Activated CD4-positive, alpha-beta T cell treated with anti-CD3 and anti-CD28 coated beads for 36 hours (primary cell): Measurements from ENCODE around the gene SCAPER. TPM values are rescaled to one million over a fixed set of nuclear protein-coding genes. Genes with fewer than 3 reads are reported as not detected.
"Not testable (repeated sequence)": the region's sequence is repeated elsewhere in the genome, so short reads cannot be mapped to it uniquely, and the experiment has no call there.

Experiments used
- ATAC-seq: fragments of 200-7000 bp; cut with Tn5 transposase; one replicate; pipeline ENCODE4 v1.10.0; 2021; ENCODE audit warnings: mild to moderate bottlenecking, moderate library complexity
- CTCF ChIA-PET: fragments of 350-600 bp; sonication (Branson Sonifier 250); formaldehyde crosslinking; loops from one replicate; lab custom pipeline; 2021; ENCODE audit warnings: antibody characterized with exemption; lab: Charles Lee
- POLR2A ChIA-PET: fragments of 350-600 bp; sonication (Branson Sonifier 250); formaldehyde crosslinking; loops from one replicate; lab custom pipeline; 2021; ENCODE audit warnings: antibody characterized with exemption, inconsistent platforms; lab: Charles Lee
- DNase-seq: peaks from one replicate; pipeline ENCODE4 v3.0.0-alpha.2; 2020
- H3K27ac Mint-ChIP-seq: one replicate; pipeline ENCODE4 v1.8.0; 2021; ENCODE audit warnings: mixed read lengths
- H3K27me3 Mint-ChIP-seq: one replicate; pipeline ENCODE4 v1.8.0; 2021; ENCODE audit warnings: mixed read lengths
- H3K36me3 Mint-ChIP-seq: one replicate; pipeline ENCODE4 v1.8.0; 2021; ENCODE audit warnings: low read depth, mixed read lengths
- H3K4me1 Mint-ChIP-seq: one replicate; pipeline ENCODE4 v1.8.0; 2021; ENCODE audit warnings: mixed read lengths
- H3K4me3 Mint-ChIP-seq: one replicate; pipeline ENCODE4 v1.8.0; 2021; ENCODE audit warnings: mild to moderate bottlenecking, moderate library complexity, mixed read lengths
- H3K9me3 Mint-ChIP-seq: one replicate; pipeline ENCODE4 v1.8.0; 2021; ENCODE audit warnings: low read depth, mixed read lengths
- intact Hi-C, 2 experiments: fragments of 100-400 bp; cut with DNase I in 1 of 2; cut with micrococcal nuclease in 1 of 2; formaldehyde crosslinking; loops; one replicate each; pipeline versions ENCODE4 v1.14.2 to v1.15.1; 2022 to 2024; cut with DNase I, micrococcal nuclease
- total RNA-seq, 2 experiments: library from RNA; stranded (reverse); gene quantifications; one replicate each; pipeline ENCODE4 v1.2.3, GENCODE V29; 2021

Gene SCAPER
- total RNA-seq, 2 experiments from 2014 or later, result 25.9 to 35.2 TPM

DNA sequence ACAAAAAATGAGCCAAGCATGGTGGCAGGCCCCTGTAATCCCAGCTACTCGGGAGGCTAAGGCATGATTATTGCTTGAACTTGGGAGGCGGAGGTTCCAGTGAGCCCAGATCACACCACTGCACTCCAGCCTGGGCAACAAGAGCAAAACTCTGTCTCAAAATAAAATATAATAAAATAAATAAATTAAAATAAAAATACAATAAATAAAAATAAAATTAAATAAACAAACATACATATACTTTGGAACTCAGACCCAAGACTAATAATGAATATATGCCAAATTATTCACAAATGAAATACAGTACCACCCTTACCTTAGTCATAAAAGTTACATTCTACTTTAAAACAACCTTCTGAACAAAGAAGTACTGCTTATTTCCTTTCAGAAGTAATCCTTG is 81.8 kb downstream of the SCAPER start:
- H3K27ac Mint-ChIP-seq, result no peak overlapping the region
- CTCF ChIA-PET, result interaction anchor here (0.6 kb wide), 2 partner anchors 898 to 1266 kb away, joined by 3 to 4 read pairs; no protein-coding TSS in a partner anchor

DNA sequence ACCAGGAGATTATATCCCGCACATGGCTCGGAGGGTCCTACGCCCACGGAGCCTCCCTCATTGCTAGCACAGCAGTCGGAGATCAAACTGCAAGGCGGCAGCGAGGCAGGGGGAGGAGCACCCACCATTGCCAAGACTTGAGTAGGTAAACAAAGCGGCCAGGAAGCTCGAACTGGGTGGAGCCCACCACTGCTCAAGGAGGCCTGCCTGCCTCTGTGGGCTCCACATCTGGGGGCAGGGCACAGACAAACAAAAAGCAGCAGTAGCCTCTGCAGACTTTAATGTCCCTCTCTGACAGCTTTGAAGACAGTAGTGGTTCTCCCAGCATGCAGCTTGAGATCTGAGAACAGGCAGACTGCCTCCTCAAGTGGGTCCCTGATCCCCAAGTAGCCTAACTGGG is 86.2 kb downstream of the SCAPER start:
- H3K27me3 Mint-ChIP-seq, H3K9me3 Mint-ChIP-seq, H3K4me3 Mint-ChIP-seq, H3K27ac Mint-ChIP-seq, ATAC-seq, POLR2A ChIA-PET, CTCF ChIA-PET, intact Hi-C loops, DNase-seq: not testable (repeated sequence)
- Mint-ChIP-seq H3K36me3 (peaks cover 14% of the 10 kb centered on the region), H3K4me1 (peaks cover 26% of the 10 kb centered on the region)

More for the DNA sequence above, 81.8 kb downstream of the SCAPER start:
- Mint-ChIP-seq H3K27me3 (no peaks in the 10 kb centered on the region), H3K9me3 (no peaks in the 10 kb centered on the region), H3K4me1 (peaks cover 25% of the 10 kb centered on the region), H3K36me3 (peaks cover 13% of the 10 kb centered on the region), H3K4me3 (no peak overlapping the region)
- DNase-seq (no peak), ATAC-seq (no peak)
- POLR2A ChIA-PET, result no interaction called here
- intact Hi-C loops, result no loop called here

DNA sequence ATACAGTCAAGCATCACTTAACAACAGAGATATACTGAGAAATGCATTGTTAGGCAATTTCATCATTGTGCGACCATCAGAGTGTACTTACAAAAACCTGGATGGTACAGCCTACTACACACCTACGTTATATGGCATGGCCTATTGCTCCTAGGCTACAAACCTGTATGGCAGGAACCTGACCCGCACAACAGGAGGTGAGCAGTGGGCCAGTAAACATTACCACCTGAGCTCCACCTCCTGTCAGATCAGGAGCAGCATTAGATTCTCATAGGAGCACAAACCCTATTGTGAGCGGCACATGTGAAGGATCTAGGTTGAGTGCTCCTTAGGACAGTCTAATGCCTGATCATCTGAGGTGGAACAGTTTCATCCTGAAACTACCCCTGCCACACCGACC is 89.7 kb downstream of the SCAPER start:
- peaks cover 33% of the 10 kb centered on the region for H3K4me1 Mint-ChIP-seq
- ATAC-seq (no peak), DNase-seq (no peak)
- H3K4me3 Mint-ChIP-seq, result no peak overlapping the region
- ChIA-PET POLR2A (no interaction called here), CTCF (no interaction called here)
- H3K27ac Mint-ChIP-seq, result no peak overlapping the region
- H3K36me3 Mint-ChIP-seq, result peaks cover 14% of the 10 kb centered on the region
- H3K9me3 Mint-ChIP-seq, result peaks cover 2% of the 10 kb centered on the region
- H3K27me3 Mint-ChIP-seq, result no peaks in the 10 kb centered on the region
- intact Hi-C loops, result no loop called here

DNA sequence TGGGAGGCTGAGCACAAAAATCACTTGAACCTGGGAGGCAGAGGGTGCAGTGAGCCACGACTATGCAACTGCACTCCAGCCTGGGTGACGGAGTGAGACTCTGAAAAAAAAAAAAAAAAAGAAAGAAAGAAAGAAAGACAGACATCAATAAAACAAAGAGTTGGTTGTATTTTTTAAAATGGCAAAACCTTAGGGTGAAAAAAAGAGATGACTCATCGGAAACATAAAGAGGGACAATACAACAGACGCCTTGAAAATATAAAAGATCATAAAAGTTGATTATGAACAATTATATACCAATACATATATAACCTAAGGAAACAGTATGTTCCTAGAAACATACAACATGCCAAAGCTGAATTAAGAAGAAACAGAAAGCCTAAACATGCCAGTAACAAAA is 92.8 kb downstream of the SCAPER start:
- Mint-ChIP-seq H3K27ac (no peak overlapping the region), H3K36me3 (peaks cover 9% of the 10 kb centered on the region), H3K9me3 (peaks cover 6% of the 10 kb centered on the region), H3K27me3 (no peaks in the 10 kb centered on the region), H3K4me3 (no peak overlapping the region), H3K4me1 (peaks cover 13% of the 10 kb centered on the region)
- POLR2A ChIA-PET, result no interaction called here
- DNase-seq, result no peak
- intact Hi-C loops, result no loop called here
- ATAC-seq, result no peak
- CTCF ChIA-PET, result interaction anchor here (0.6 kb wide), 1 partner anchor 374 kb away, joined by 3 read pairs; no protein-coding TSS in a partner anchor

DNA sequence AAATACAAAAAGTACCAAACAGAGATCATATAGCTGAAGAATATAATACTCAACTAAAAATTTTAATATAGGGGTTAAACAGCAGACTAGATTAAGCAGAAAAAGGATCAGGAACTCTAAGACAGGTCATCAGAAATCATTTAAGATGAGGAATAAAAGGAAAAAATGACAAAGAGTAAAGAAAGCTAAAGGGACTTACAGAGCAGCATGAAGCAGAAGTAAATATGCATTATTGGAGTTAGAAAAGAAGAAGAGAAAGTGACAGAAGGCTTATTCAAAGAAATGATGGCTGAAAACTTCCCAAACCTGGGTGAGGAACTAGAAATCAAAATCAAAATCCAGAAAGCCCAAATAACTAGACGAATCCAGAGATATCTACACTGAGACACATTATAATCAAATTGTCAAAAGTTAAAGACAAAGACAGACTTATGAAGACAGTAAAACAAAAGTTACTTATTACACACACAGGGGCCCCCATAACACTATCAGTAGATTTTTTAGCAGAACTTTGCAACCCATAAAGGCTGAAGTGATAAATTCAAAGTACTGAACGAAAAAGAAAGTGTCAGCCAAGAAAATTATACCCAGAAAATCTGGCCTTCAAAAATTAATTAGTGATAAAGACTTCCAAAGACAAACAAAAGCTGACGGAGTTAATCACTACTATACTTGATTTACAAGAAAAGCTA is 95.6 kb downstream of the SCAPER start:
- no peak for DNase-seq
- Mint-ChIP-seq H3K4me3 (no peak overlapping the region), H3K27ac (no peak overlapping the region), H3K9me3 (peaks cover 6% of the 10 kb centered on the region), H3K4me1 (peaks cover 11% of the 10 kb centered on the region), H3K27me3 (no peaks in the 10 kb centered on the region), H3K36me3 (peaks cover 7% of the 10 kb centered on the region)
- ChIA-PET CTCF (interaction anchor here (0.7 to 0.8 kb wide), 3 partner anchors 9 to 44 kb away, joined by 3 read pairs; no protein-coding TSS in a partner anchor), POLR2A (no interaction called here)
- intact Hi-C loops, result no loop called here
- ATAC-seq, result no peak

DNA sequence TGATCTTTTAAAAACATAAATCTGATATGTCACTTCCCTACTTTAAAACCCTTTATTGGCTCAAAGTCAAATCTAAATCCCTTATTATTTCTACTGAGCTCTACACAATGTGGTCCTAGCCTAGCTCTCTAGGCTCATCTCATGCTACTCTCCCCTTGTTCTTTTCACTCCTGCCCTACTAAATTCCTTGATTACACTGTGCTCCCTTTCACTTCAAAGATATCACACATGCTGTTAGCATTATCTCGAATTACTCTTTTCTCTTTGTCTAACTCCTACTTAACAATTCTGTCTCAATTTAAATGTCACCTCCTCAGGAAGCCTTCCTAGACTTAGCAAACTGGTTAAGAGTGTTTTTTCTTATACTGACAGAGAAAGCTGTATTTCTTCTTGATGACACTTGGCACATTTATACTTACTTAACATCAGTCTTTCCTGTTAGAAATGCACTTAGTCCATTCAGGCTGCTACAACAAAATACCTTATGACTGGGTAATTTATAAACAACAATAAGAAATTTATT is 102.0 kb downstream of the SCAPER start:
- Mint-ChIP-seq H3K27me3 (no peaks in the 10 kb centered on the region), H3K4me1 (no peaks in the 10 kb centered on the region), H3K9me3 (no peaks in the 10 kb centered on the region), H3K4me3 (no peak overlapping the region), H3K27ac (no peak overlapping the region), H3K36me3 (peaks cover 22% of the 10 kb centered on the region)
- ATAC-seq (no peak), DNase-seq (no peak)
- CTCF ChIA-PET, result interaction anchor here (2.3 kb wide), 1 partner anchor 10 kb away, joined by 7 read pairs; no protein-coding TSS in a partner anchor
- intact Hi-C loops, result no loop called here
- POLR2A ChIA-PET, result no interaction called here

DNA sequence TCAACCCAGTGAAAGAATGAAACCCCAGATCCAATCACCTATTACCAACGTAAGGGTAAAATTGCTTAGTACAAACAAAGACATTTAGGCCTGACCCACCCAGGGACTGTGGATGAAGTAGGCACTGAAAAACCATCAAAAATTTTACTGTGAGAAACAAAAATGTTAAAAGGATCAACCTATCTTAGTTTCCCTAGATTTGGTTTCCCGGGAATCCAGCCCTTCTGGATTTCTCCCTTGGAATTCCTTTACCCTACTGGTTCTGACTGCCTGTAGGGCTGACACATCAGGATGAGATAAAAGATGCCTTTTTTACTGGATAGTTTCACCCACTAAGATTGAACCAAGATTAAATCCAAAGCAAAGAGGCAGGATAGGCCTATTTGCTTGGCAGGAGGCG is 102.7 kb downstream of the SCAPER start:
- intact Hi-C loops, result no loop called here
- Mint-ChIP-seq H3K9me3 (no peaks in the 10 kb centered on the region), H3K36me3 (peaks cover 25% of the 10 kb centered on the region), H3K27ac (no peak overlapping the region), H3K27me3 (no peaks in the 10 kb centered on the region), H3K4me1 (no peaks in the 10 kb centered on the region), H3K4me3 (no peak overlapping the region)
- POLR2A ChIA-PET, result no interaction called here
- ATAC-seq (no peak), DNase-seq (no peak)
- CTCF ChIA-PET, result interaction anchor here (0.9 kb wide), 1 partner anchor 26 kb away, joined by 3 read pairs; no protein-coding TSS in a partner anchor

GRCh38 chr15:76799760-76800159 is 105.4 kb downstream of the SCAPER start:
- no peak for ATAC-seq
- H3K9me3 Mint-ChIP-seq, result no peaks in the 10 kb centered on the region
- intact Hi-C loops, result no loop called here
- H3K27me3 Mint-ChIP-seq, result no peaks in the 10 kb centered on the region
- ChIA-PET POLR2A (no interaction called here), CTCF (interaction anchor here (0.6 to 1.0 kb wide), 2 partner anchors 10 to 14 kb away, joined by 3 to 7 read pairs; no protein-coding TSS in a partner anchor)
- no peak overlapping the region for H3K4me3 Mint-ChIP-seq
- H3K36me3 Mint-ChIP-seq, result peaks cover 32% of the 10 kb centered on the region
- no peak for DNase-seq
- H3K4me1 Mint-ChIP-seq, result no peaks in the 10 kb centered on the region
- H3K27ac Mint-ChIP-seq, result no peak overlapping the region

DNA sequence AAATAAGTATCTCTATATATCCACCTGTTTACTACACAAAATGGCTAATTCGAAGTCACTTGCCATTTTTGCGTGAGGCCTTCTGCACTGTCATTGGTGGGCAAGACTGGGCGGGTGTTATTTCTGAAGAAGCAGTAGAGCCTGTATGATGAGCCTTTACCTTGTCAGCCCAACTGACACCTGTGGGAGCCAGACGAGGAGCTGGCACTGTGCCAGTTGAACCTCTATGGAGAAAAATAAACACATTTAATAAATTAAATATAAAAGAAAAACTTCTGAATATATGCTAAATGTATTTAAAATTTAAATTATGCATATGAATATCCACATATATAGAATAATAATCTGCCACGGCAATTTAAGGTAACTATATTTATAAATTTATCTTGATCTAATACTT is 109.9 kb downstream of the SCAPER start:
- CTCF ChIA-PET, result no interaction called here
- Mint-ChIP-seq H3K9me3 (no peaks in the 10 kb centered on the region), H3K4me3 (no peak overlapping the region), H3K27me3 (no peaks in the 10 kb centered on the region), H3K4me1 (no peaks in the 10 kb centered on the region), H3K36me3 (peaks cover 55% of the 10 kb centered on the region), H3K27ac (no peak overlapping the region)
- POLR2A ChIA-PET, result no interaction called here
- intact Hi-C loops, result no loop called here
- ATAC-seq (no peak), DNase-seq (no peak)

- DNase-seq, result no peak
- POLR2A ChIA-PET, result no interaction called here
- CTCF ChIA-PET, result interaction anchor here (0.7 to 1.5 kb wide), 2 partner anchors 11 to 28 kb away, joined by 3 to 7 read pairs; no protein-coding TSS in a partner anchor
- intact Hi-C loops, result no loop called here
- H3K36me3 Mint-ChIP-seq, result peaks cover 47% of the 10 kb centered on the region
- no peak for ATAC-seq
- no peaks in the 10 kb centered on the region for H3K9me3 Mint-ChIP-seq
- no peak overlapping the region for H3K27ac Mint-ChIP-seq
- H3K4me3 Mint-ChIP-seq, result no peak overlapping the region
- H3K27me3 Mint-ChIP-seq, result no peaks in the 10 kb centered on the region
- H3K4me1 Mint-ChIP-seq, result no peaks in the 10 kb centered on the region
These were observed 112.0 kb downstream of the SCAPER start for GRCh38 chr15:76793162-76793561.

- H3K36me3 Mint-ChIP-seq, result peaks cover 43% of the 10 kb centered on the region
- no peak for DNase-seq
- POLR2A ChIA-PET, result no interaction called here
- H3K4me1 Mint-ChIP-seq, result no peaks in the 10 kb centered on the region
- H3K4me3 Mint-ChIP-seq, result no peak overlapping the region
- ATAC-seq, result no peak
- CTCF ChIA-PET, result no interaction called here
- H3K27ac Mint-ChIP-seq, result no peak overlapping the region
- H3K9me3 Mint-ChIP-seq, result no peaks in the 10 kb centered on the region
- intact Hi-C loops, result no loop called here
- H3K27me3 Mint-ChIP-seq, result no peaks in the 10 kb centered on the region
These were observed 113.6 kb downstream of the SCAPER start for GRCh38 chr15:76791511-76791910.

GRCh38 chr15:76787273-76787672 is 117.9 kb downstream of the SCAPER start:
- ChIA-PET CTCF (no interaction called here), POLR2A (no interaction called here)
- Mint-ChIP-seq H3K27ac (no peak overlapping the region), H3K9me3 (peaks cover 11% of the 10 kb centered on the region), H3K27me3 (no peaks in the 10 kb centered on the region), H3K36me3 (peaks cover 59% of the 10 kb centered on the region), H3K4me3 (no peak overlapping the region), H3K4me1 (no peaks in the 10 kb centered on the region)
- intact Hi-C loops, result no loop called here
- DNase-seq, result no peak
- ATAC-seq, result no peak
